ENCODE measurements around the gene RNASE7. TPM values are rescaled to one million over a fixed set of nuclear protein-coding genes. Genes with fewer than 3 reads are reported as not detected.

The RNASE7 gene
- total and polyA plus RNA-seq, 3 experiments from 2014 or later, result not detected

- Mint-ChIP-seq H3K36me3 (no peaks in the 10 kb centered on the region), H3K4me3 (peak overlapping the region; percentile 63 to 91 (median 84)), H3K27me3 (peaks cover 46 to 57% of the 10 kb centered on the region in 2 donors), H3K9me3 (no peaks in the 10 kb centered on the region), H3K27ac (peak overlapping the region in 4 of 8 donors; percentile 26 to 91 (median 47)), H3K4me1 (peaks cover 23 to 40% (median 29%) of the 10 kb centered on the region in 3 donors)
- Histone ChIP-seq H3K4me1 (ENCODE audit: insufficient read depth, low read length) (peaks cover 36% of the 10 kb centered on the region), H3K27me3 (ENCODE audit: insufficient read depth, low read length, poor library complexity, severe bottlenecking) (peaks cover 53% of the 10 kb centered on the region), H3K27ac (ENCODE audit: low read depth, low read length) (no peak overlapping the region), H3K36me3 (ENCODE audit: insufficient read depth, low read length) (no peaks in the 10 kb centered on the region), H3K9me3 (ENCODE audit: low read length) (no peaks in the 10 kb centered on the region), H3K4me3 (ENCODE audit: low read length) (no peak overlapping the region)
- DNase-seq, result no peak
- CTCF ChIA-PET, result interaction anchor here (1.1 to 4.0 kb wide), 8 partner anchors 15 to 66 kb away, joined by 3 to 47 read pairs (median 10); no protein-coding TSS in a partner anchor
- POLR2A ChIA-PET, result interaction anchor here (0.7 to 2.0 kb wide), 2 partner anchors 12 to 32 kb away, joined by 3 to 10 read pairs; no protein-coding TSS in a partner anchor
These were observed 29.9 kb downstream of the RNASE7 start for GRCh38 chr14:21072031-21072473.

- Histone ChIP-seq H3K36me3 (ENCODE audit: insufficient read depth, low read length) (no peaks in the 10 kb centered on the region), H3K27ac (ENCODE audit: low read depth, low read length) (no peak overlapping the region), H3K4me1 (ENCODE audit: insufficient read depth, low read length) (peaks cover 36% of the 10 kb centered on the region), H3K27me3 (ENCODE audit: insufficient read depth, low read length, poor library complexity, severe bottlenecking) (peaks cover 52% of the 10 kb centered on the region), H3K9me3 (ENCODE audit: low read length) (no peaks in the 10 kb centered on the region), H3K4me3 (ENCODE audit: low read length) (no peak overlapping the region)
- ChIA-PET POLR2A (no interaction called here), CTCF (interaction anchor here (1.0 to 4.0 kb wide), 4 partner anchors 15 to 30 kb away, joined by 3 to 47 read pairs (median 18); no protein-coding TSS in a partner anchor)
- no peak for DNase-seq
- Mint-ChIP-seq H3K4me1 (peaks cover 23 to 40% (median 29%) of the 10 kb centered on the region in 3 donors), H3K36me3 (no peaks in the 10 kb centered on the region), H3K4me3 (peak overlapping the region in 3 of 7 donors; percentile 13 to 86 (median 69)), H3K9me3 (no peaks in the 10 kb centered on the region), H3K27ac (peak overlapping the region in 3 of 8 donors; percentile 1 to 56 (median 35)), H3K27me3 (peaks cover 39 to 50% of the 10 kb centered on the region in 2 donors)
These were observed 30.7 kb downstream of the RNASE7 start for GRCh38 chr14:21072781-21073339.

GRCh38 chr14:21073921-21074320, 31.8 kb downstream of the RNASE7 start:
- Mint-ChIP-seq H3K27ac (peak overlapping the region in 1 of 8 donors; percentile 36), H3K4me3 (no peak overlapping the region), H3K4me1 (peaks cover 17 to 34% (median 24%) of the 10 kb centered on the region in 3 donors), H3K36me3 (no peaks in the 10 kb centered on the region), H3K9me3 (no peaks in the 10 kb centered on the region), H3K27me3 (peaks cover 31 to 42% of the 10 kb centered on the region in 2 donors)
- H3K36me3 ChIP-seq (ENCODE audit: insufficient read depth, low read length), result no peaks in the 10 kb centered on the region
- no peak overlapping the region for H3K4me3 ChIP-seq (ENCODE audit: low read length)
- H3K27me3 ChIP-seq (ENCODE audit: insufficient read depth, low read length, poor library complexity, severe bottlenecking), result peaks cover 44% of the 10 kb centered on the region
- no peaks in the 10 kb centered on the region for H3K9me3 ChIP-seq (ENCODE audit: low read length)
- H3K4me1 ChIP-seq (ENCODE audit: insufficient read depth, low read length), result peaks cover 28% of the 10 kb centered on the region
- ChIA-PET POLR2A (no interaction called here), CTCF (interaction anchor here (1.0 to 4.0 kb wide), 3 partner anchors 14 to 29 kb away, joined by 3 to 47 read pairs (median 4); no protein-coding TSS in a partner anchor)
- H3K27ac ChIP-seq (ENCODE audit: low read depth, low read length), result no peak overlapping the region
- DNase-seq, result no peak

GRCh38 chr14:21074398-21075272, 32.5 kb downstream of the RNASE7 start:
- Histone ChIP-seq H3K27ac (ENCODE audit: low read depth, low read length) (no peak overlapping the region), H3K4me1 (ENCODE audit: insufficient read depth, low read length) (peaks cover 21% of the 10 kb centered on the region), H3K4me3 (ENCODE audit: low read length) (no peak overlapping the region), H3K9me3 (ENCODE audit: low read length) (no peaks in the 10 kb centered on the region), H3K27me3 (ENCODE audit: insufficient read depth, low read length, poor library complexity, severe bottlenecking) (peaks cover 37% of the 10 kb centered on the region), H3K36me3 (ENCODE audit: insufficient read depth, low read length) (no peaks in the 10 kb centered on the region)
- Mint-ChIP-seq H3K4me3 (no peak overlapping the region), H3K27me3 (peaks cover 25 to 36% of the 10 kb centered on the region in 2 donors), H3K4me1 (peaks cover 10 to 26% (median 17%) of the 10 kb centered on the region in 3 donors), H3K36me3 (no peaks in the 10 kb centered on the region), H3K9me3 (no peaks in the 10 kb centered on the region), H3K27ac (no peak overlapping the region)
- CTCF ChIA-PET, result interaction anchor here (1.0 to 1.2 kb wide), 3 partner anchors 18 to 30 kb away, joined by 3 to 6 read pairs (median 5); no protein-coding TSS in a partner anchor
- POLR2A ChIA-PET, result no interaction called here
- DNase-seq, result no peak

- no peak for DNase-seq
- peaks cover 11% of the 10 kb centered on the region for H3K4me1 ChIP-seq (ENCODE audit: insufficient read depth, low read length)
- no peaks in the 10 kb centered on the region for H3K9me3 ChIP-seq (ENCODE audit: low read length)
- Mint-ChIP-seq H3K4me3 (no peak overlapping the region), H3K4me1 (peaks cover 4 to 18% (median 11%) of the 10 kb centered on the region in 3 donors), H3K9me3 (no peaks in the 10 kb centered on the region), H3K36me3 (no peaks in the 10 kb centered on the region), H3K27ac (peak overlapping the region in 1 of 8 donors; percentile 13), H3K27me3 (peaks cover 23 to 31% of the 10 kb centered on the region in 2 donors)
- no peak overlapping the region for H3K4me3 ChIP-seq (ENCODE audit: low read length)
- H3K36me3 ChIP-seq (ENCODE audit: insufficient read depth, low read length), result no peaks in the 10 kb centered on the region
- no peak overlapping the region for H3K27ac ChIP-seq (ENCODE audit: low read depth, low read length)
- ChIA-PET POLR2A (no interaction called here), CTCF (interaction anchor here (1.1 kb wide), 1 partner anchor 12 kb away, joined by 3 read pairs; no protein-coding TSS in a partner anchor)
- H3K27me3 ChIP-seq (ENCODE audit: insufficient read depth, low read length, poor library complexity, severe bottlenecking), result peaks cover 28% of the 10 kb centered on the region
These were observed 33.7 kb downstream of the RNASE7 start for GRCh38 chr14:21075719-21076437.

- Mint-ChIP-seq H3K27me3 (peaks cover 10 to 17% of the 10 kb centered on the region in 2 donors), H3K9me3 (no peaks in the 10 kb centered on the region), H3K4me3 (no peak overlapping the region), H3K27ac (peak overlapping the region in 1 of 8 donors; percentile 58), H3K4me1 (peaks cover 0 to under 1% (median 0%) of the 10 kb centered on the region in 3 donors), H3K36me3 (no peaks in the 10 kb centered on the region)
- Histone ChIP-seq H3K4me3 (ENCODE audit: low read length) (no peak overlapping the region), H3K27me3 (ENCODE audit: insufficient read depth, low read length, poor library complexity, severe bottlenecking) (peaks cover 11% of the 10 kb centered on the region), H3K36me3 (ENCODE audit: insufficient read depth, low read length) (no peaks in the 10 kb centered on the region), H3K27ac (ENCODE audit: low read depth, low read length) (no peak overlapping the region), H3K4me1 (ENCODE audit: insufficient read depth, low read length) (no peaks in the 10 kb centered on the region), H3K9me3 (ENCODE audit: low read length) (no peaks in the 10 kb centered on the region)
- no peak for DNase-seq
- POLR2A ChIA-PET, result no interaction called here
- CTCF ChIA-PET, result interaction anchor here (0.7 to 1.5 kb wide), 3 partner anchors 9 to 12 kb away, joined by 3 to 4 read pairs (median 3); no protein-coding TSS in a partner anchor
These were observed 35.5 kb downstream of the RNASE7 start for GRCh38 chr14:21077672-21078071.

- CTCF ChIA-PET, result interaction anchor here (0.7 to 2.1 kb wide), 4 partner anchors 9 to 26 kb away, joined by 3 to 6 read pairs (median 4); no protein-coding TSS in a partner anchor
- Mint-ChIP-seq H3K27ac (peak overlapping the region in 1 of 8 donors; percentile 77), H3K4me1 (no peaks in the 10 kb centered on the region), H3K36me3 (no peaks in the 10 kb centered on the region), H3K27me3 (peaks cover 9 to 13% of the 10 kb centered on the region in 2 donors), H3K4me3 (no peak overlapping the region), H3K9me3 (no peaks in the 10 kb centered on the region)
- H3K27ac ChIP-seq (ENCODE audit: low read depth, low read length), result no peak overlapping the region
- H3K4me3 ChIP-seq (ENCODE audit: low read length), result no peak overlapping the region
- POLR2A ChIA-PET, result no interaction called here
- H3K4me1 ChIP-seq (ENCODE audit: insufficient read depth, low read length), result no peaks in the 10 kb centered on the region
- no peaks in the 10 kb centered on the region for H3K36me3 ChIP-seq (ENCODE audit: insufficient read depth, low read length)
- H3K27me3 ChIP-seq (ENCODE audit: insufficient read depth, low read length, poor library complexity, severe bottlenecking), result peaks cover 4% of the 10 kb centered on the region
- DNase-seq, result no peak
- no peaks in the 10 kb centered on the region for H3K9me3 ChIP-seq (ENCODE audit: low read length)
These were observed 36.1 kb downstream of the RNASE7 start for GRCh38 chr14:21078287-21078686.
